Mesothelial cell of epicardium (in vitro differentiated cells): ENCODE results near the gene CACNA1E. TPM values are rescaled to one million over a fixed set of nuclear protein-coding genes. Genes with fewer than 3 reads are reported as not detected.
"Not testable (repeated sequence)": the region's sequence is repeated elsewhere in the genome, so short reads cannot be mapped to it uniquely, and the experiment has no call there.

ENCODE experiments used
- DNase-seq, 2 experiments: peaks; one replicate each; pipeline ENCODE4 v3.0.0; 2021; ENCODE audit warnings: low spot score in 2 of 2; ENCODE audit not compliant: unreplicated experiment in 2 of 2
- H3K27ac Mint-ChIP-seq: 2 replicates; pipeline ENCODE4 v1.8.0; 2021; ENCODE audit warnings: mixed read lengths
- H3K27me3 Mint-ChIP-seq: 2 replicates; pipeline ENCODE4 v1.8.0; 2021; ENCODE audit warnings: low read depth, mixed read lengths
- H3K36me3 Mint-ChIP-seq: 2 replicates; pipeline ENCODE4 v1.8.0; 2021; ENCODE audit warnings: mixed read lengths
- H3K4me1 Mint-ChIP-seq: 2 replicates; pipeline ENCODE4 v1.8.0; 2021; ENCODE audit warnings: mixed read lengths
- H3K4me3 Mint-ChIP-seq: 2 replicates; pipeline ENCODE4 v1.8.0; 2021; ENCODE audit warnings: mild to moderate bottlenecking, moderate library complexity, mixed read lengths
- H3K9me3 Mint-ChIP-seq: 2 replicates; pipeline ENCODE4 v1.8.0; 2021; ENCODE audit warnings: mixed read lengths
- CTCF ChIP-seq: fragments of 200-600 bp; sonication (generic); IDR thresholded peaks from one replicate; pipeline ENCODE4 v1.5.0; 2021; ENCODE audit warnings: antibody characterized with exemption; ENCODE audit not compliant: unreplicated experiment
- total RNA-seq: library from RNA; stranded (reverse); gene quantifications from 3 replicates; pipeline ENCODE4 v1.2.1, GENCODE V29; 2021

CACNA1E gene
- total RNA-seq, 1 donor from 2014 or later = 0.60 TPM

- TF ChIP-seq CTCF = no peak
- Mint-ChIP-seq H3K4me3 (no peak overlapping the region), H3K9me3 (no peaks in the 10 kb centered on the region), H3K4me1 (no peaks in the 10 kb centered on the region), H3K27me3 (peaks cover 39% of the 10 kb centered on the region), H3K36me3 (no peaks in the 10 kb centered on the region), H3K27ac (no peak overlapping the region)
- no peak for DNase-seq
Observed at GRCh38 chr1:181516706-181517105, 33.4 kb downstream of the CACNA1E start.

- no peak overlapping the region for H3K27ac Mint-ChIP-seq
- no peaks in the 10 kb centered on the region for H3K9me3 Mint-ChIP-seq
- no peak overlapping the region for H3K4me3 Mint-ChIP-seq
- no peak for TF ChIP-seq CTCF
- no peaks in the 10 kb centered on the region for H3K4me1 Mint-ChIP-seq
- peaks cover 35% of the 10 kb centered on the region for H3K27me3 Mint-ChIP-seq
- DNase-seq = no peak
- H3K36me3 Mint-ChIP-seq = no peaks in the 10 kb centered on the region
Observed at GRCh38 chr1:181517181-181517875, 34.0 kb downstream of the CACNA1E start.

- no peaks in the 10 kb centered on the region for H3K4me1 Mint-ChIP-seq
- H3K9me3 Mint-ChIP-seq = no peaks in the 10 kb centered on the region
- H3K27ac Mint-ChIP-seq = no peak overlapping the region
- peaks cover 33% of the 10 kb centered on the region for H3K27me3 Mint-ChIP-seq
- no peak for DNase-seq
- H3K4me3 Mint-ChIP-seq = no peak overlapping the region
- no peaks in the 10 kb centered on the region for H3K36me3 Mint-ChIP-seq
- no peak for TF ChIP-seq CTCF
Observed at GRCh38 chr1:181518152-181518551, 34.8 kb downstream of the CACNA1E start.

- H3K36me3 Mint-ChIP-seq = no peaks in the 10 kb centered on the region
- no peak for DNase-seq
- no peak overlapping the region for H3K27ac Mint-ChIP-seq
- TF ChIP-seq CTCF = no peak
- H3K27me3 Mint-ChIP-seq = peaks cover 14% of the 10 kb centered on the region
- H3K4me3 Mint-ChIP-seq = no peak overlapping the region
- H3K9me3 Mint-ChIP-seq = peaks cover 5% of the 10 kb centered on the region
- no peaks in the 10 kb centered on the region for H3K4me1 Mint-ChIP-seq
Observed at GRCh38 chr1:181522864-181523263, 39.5 kb downstream of the CACNA1E start.

- Mint-ChIP-seq H3K9me3 (peaks cover 13% of the 10 kb centered on the region), H3K4me1 (no peaks in the 10 kb centered on the region)
Observed at GRCh38 chr1:181525104-181525721, 41.9 kb downstream of the CACNA1E start.

GRCh38 chr1:181528241-181528640 is 44.9 kb downstream of the CACNA1E start:
- H3K4me1 Mint-ChIP-seq, DNase-seq, H3K4me3 Mint-ChIP-seq, H3K36me3 Mint-ChIP-seq, H3K27ac Mint-ChIP-seq: not testable (repeated sequence)
- Mint-ChIP-seq H3K27me3 (peaks cover 20% of the 10 kb centered on the region), H3K9me3 (peaks cover 13% of the 10 kb centered on the region)

More at GRCh38 chr1:181525104-181525721, 41.9 kb downstream of the CACNA1E start:
- Mint-ChIP-seq H3K27me3 (peaks cover 8% of the 10 kb centered on the region), H3K4me3 (no peak overlapping the region), H3K36me3 (no peaks in the 10 kb centered on the region), H3K27ac (no peak overlapping the region)
- TF ChIP-seq CTCF = no peak
- DNase-seq = no peak
